GM21529 (cell line): ENCODE measurements around the gene ZNF415.
A peak's percentile ranks its signal among the peaks of the same experiment; 100 is the strongest.
"Not testable (repeated sequence)": the region's sequence is repeated elsewhere in the genome, so short reads cannot be mapped to it uniquely, and the experiment has no call there.

ENCODE experiments used
- ATAC-seq: cut with Tn5 transposase; IDR thresholded peaks from one replicate; pipeline ENCODE4 v1.9.1; 2021; ENCODE audit not compliant: unreplicated experiment

The ZNF415 gene

DNA sequence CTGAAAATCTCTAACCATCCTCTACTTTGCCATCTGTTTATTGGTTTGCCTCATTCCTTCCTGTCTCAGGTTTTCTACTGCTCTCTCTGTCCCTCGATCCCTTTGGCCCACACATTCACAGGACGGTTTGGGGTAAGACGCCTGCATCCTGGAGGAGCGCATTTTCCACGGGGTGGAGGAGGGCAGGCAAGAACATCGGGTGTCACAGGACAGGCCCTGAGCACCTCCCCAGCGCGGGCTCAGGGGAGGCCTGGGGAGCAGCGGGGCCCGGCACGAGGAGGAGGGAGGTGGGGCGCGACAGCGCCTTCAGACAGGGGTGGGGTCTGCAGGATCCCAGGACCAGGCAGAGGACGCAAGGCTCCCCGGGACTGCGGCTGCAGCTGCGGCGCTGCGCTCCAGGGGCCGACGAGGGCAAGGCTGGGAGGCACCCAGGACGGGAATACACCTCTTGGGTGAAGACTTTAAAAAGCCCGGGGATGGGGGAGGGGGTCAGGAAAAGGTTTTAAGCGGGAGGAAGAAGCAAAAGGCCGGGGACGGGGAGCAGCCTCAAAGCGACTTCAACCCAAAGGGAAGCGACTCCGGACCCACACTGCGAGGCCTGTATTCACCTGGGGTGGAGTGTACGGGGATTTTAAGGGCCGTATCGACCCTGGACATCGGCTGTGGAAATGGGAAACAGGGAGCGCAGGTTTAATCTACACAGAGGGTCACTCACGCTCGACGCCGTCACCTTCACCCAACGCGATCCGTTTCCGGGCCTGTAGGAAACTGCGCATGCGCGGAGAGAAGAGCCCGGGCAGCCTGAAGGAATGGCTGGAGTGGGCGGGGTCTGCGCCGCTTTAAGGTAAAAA is at the start of gene ZNF415:
Gene ZNF415 (minus strand): TSS at position 770 of the 851 bp plus-strand sequence. CDS start 10,234 bp downstream, outside the sequence.
- no peak for ATAC-seq

DNA sequence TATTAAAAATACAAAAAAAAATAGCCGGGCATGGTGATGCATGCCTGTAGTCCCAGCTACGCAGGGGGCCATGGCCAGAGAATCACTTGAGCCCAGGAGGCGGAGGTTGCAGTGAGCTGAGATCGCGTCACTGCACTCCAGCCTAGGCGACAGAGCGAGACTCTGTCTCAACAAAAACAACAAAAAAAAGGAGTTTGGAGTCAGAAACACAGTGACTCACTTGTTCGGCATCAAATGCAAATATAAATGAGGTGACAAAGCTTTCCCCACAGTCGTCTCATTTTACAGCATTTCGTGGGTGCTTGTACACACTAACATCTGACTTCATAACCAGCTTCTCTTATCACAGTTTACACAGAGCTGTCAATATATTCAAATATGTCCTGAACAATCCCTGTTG is 49.5 kb upstream of the ZNF415 start:
- ATAC-seq = no peak

DNA sequence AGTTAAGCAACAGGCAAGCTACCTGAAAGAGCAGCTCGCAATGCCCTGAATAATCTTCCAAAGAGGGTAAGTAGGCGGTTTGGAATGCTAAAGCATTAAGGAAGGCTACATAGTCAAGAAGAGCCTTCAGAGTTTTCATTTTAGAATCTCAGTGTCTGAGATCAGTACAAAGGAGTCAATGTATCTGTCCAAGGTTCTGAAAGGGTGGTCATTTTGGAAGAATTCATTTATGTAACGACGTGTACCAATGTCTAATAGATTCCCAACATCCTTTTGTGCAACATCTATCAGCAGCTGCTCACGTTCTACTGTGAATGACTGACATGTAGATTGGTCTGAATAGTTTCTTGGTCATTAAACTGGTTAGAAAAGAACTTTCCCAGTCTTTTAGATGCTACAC is 45.3 kb upstream of the ZNF415 start:
- no peak for ATAC-seq

DNA sequence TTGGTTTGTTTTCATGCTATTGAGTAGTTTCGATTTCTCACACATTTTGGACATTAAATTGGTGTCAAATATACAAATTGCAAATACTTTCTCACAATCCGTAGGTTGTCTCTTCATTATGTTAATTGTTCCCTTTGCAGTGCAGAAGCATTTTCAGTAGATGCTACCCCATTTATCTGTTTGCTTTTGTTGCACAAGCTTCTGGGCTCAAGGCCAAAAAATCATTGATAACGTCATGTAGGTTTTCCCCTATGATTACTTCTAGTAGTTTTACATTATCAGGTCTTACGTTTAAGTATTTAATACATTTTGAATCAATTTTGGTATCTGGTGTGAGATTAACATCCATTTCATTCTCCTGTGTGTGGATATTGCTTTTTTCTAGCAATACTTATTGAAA is 40.2 kb upstream of the ZNF415 start:
- no peak for ATAC-seq

DNA sequence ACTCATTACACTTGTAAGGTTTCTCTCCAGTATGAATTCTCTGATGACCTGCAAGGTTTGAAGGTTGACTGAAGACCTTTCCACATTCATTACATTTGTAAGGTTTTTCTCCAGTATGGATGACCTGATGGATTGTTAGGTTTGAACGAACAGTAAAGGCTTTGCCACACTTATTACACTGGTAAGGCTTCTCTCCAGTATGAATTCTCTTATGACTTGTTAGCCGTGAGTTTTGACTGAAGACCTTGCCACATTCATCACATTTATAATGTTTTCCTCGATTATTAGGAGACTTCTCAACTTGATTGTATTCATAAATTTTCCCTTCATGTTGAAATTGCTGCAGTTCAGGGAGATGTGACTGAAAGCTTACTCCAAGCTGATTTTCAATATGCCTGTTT is 33.0 kb upstream of the ZNF415 start:
- no peak for ATAC-seq

DNA sequence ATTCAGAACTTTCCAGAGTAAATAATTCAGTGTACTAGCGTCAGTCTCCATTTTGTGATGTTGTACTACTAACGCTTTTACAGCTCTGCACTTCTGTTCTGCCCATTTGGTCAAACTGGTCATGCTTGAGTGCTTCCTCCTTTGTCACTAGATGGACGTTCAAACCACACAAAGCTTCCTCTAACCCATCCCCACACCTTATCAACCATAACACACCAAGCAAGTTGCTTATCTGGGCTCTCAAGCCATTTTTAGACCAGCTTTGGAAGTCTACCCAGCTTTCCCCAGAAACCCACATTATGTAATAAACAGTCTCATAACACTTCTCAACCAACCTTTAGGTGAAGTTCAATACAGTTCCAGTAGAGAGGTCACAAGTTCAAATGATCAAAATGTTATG is 28.4 kb upstream of the ZNF415 start:
- no peak for ATAC-seq

DNA sequence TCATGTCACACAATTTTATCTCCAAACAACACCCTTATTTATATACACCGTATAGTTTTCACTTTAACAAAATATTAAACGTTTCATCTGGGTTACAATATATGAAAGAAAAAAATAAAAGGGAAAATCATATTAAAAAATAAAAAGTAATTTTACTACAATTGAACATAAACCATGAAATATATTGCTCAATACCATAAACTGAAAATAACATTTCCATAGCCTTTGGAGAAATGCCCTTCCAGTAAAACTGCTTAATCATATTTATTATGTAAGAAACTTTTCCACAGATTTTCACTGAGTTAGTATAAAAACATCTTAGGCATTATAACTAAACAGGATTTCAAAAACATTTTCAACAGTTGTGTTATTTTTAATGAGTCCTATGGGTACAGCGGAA is 27.6 kb upstream of the ZNF415 start:
- no peak for ATAC-seq

DNA sequence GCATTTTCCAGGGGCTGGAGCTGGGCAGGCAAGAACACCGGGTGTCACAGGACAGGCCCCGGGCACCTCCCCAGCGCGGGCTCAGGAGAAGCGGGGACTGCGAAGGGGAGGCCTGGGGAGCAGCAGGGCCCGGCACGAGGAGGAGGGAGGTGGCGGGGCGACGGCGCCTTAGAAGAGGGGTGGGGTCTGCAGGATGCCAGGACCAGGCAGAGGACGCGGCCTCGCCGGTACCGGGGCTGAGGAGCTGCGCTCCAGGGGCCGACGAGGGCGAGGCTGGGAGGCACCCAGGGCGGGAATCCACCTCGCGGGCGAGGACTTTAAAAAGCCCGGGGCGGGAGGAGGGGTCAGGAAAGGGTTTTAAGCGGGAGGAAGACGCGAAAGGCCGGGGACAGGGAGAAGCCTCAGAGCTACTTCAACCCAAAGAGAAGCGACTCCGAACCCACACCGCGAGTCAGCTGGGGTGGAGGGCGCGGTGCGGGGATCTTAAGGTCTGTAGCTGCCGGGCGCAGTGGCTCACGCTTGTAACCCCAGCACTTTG is 25.5 kb upstream of the ZNF415 start:
- ATAC-seq = no peak

DNA sequence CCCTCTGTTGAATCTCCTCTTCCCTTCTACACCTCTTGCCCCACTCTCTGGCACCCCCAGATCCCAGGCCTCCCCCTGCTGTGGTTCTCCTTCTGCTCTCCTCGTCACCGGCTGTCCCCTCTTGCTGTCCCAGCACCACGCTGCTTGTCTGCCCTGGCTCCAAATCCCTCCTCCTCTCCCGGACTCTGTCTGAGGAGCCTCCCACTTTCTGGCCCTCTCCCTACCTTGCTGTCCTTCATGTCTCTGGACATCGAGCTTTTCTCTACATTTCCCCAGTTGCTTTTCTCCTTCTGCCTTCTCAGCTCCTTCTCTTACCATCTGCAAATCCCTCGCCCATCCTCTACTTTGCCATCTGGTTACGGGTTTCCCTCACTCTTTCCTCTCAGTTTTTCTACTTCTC is 24.9 kb upstream of the ZNF415 start:
- ATAC-seq = no peak

DNA sequence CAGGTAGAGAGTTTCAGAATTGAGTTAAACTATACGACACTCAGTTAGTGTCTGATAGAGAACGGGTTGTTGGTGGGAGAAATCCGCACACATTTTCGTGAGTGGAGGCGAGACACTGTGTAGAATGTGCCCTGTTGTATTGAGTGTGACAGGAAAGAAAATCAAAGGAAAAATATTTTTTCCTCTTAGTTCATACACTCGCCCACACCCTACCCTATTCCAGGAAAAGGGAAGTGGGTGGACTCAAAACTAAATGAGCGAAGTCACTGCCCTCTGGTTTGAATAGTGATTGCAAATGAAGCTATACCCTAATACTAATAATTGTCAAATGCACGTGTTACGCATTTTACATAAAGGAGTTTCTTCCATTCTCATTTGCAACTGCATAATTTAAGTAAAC is 24.1 kb upstream of the ZNF415 start:
- no peak for ATAC-seq

DNA sequence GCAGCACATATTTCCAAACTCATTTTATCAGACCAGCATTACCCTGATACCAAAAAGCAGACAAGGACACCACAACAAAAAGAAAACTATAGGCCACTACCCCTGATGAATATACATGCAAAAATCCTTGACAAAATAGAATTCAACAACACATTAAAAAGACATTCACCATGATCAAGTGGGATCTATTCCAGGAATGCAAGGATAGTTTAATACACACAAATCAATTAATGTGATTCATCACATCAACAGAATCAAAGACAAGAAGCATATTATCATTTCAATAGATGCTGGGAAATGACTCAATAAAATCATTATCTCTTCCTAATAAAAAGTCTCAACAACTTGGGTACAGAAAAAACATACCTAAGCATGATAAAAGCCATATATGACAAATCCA is 14.9 kb upstream of the ZNF415 start:
- ATAC-seq = no peak

DNA sequence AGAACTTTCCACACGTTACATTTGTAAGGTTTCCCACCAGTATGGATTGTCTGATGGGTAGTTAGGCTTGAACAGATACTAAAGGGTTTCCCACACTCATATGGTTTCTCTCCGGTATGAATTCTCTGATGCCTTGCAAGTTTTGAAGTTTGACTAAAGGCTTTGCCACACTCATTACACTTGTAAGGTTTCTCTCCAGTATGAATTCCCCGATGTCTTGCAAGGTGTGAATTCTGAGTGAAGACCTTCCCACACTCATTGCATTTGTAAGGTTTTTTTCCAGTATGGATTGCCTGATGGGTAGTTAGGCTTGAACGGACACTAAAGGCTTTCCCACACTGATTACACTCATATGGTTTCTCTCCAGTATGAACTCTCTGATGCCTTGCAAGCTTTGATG is 7.6 kb upstream of the ZNF415 start:
- no peak for ATAC-seq

DNA sequence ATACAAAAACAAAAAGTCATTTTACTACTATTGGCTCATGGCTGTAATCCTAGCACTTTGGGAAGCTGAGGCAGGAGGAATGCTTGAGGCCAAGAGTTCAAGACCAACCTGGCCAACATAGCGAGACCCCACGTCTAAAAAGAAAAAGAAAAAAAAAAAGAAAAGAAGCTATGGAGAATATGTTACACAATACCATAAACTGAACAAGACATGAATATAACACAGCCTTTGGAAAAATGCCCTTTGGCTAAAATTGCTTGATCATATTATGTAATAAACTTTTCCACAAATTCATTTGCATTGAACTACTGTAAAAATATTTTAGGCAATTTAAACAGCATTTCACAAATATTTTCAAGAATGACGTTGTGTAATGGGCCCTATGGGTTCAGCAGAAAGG is 3.7 kb upstream of the ZNF415 start:
- no peak for ATAC-seq

DNA sequence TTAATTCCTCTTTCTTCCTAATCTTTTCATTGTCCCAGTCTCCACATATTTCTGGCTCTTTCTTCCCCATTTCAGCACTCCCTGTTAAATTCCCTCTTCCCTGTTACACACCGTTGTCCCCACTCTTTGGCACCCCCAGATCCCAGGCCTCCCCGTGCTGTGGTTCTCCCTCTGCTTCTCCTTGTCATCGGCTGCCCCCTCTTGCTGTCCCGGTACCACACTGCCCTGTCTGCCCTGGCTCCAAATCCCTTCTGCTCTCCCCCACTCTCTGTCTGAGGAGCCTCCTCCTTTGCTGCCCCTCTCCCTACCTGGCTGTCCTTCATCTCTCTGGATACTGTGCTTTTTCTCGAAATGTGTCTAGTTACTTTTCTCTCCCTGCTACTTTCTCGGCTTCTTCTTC is 983 bp downstream of the ZNF415 start:
- ATAC-seq = no peak

DNA sequence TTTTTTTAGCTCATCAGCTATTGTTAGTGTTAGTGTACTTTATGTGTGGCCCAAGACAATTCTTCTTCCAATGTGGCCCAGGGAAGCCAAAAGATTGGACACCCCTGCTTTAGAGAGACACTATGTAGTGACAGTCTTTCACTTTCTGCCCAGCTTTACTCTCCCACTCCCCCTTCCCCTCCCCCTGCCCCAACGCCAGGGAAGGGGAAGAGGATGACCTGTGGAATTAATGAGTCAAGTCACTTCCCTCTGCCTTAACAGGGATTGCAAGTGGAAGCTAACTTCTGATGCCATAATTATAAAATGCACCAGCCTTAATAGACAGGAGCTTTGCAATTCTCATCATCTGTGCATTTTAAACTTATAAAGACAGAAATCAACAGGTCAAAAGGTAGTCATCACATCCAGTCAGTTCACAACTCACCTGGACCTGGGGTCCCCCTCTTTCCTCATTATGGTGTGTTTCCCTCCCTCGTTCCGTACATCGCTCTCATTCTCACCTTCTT is 1.6 kb downstream of the ZNF415 start:
- ATAC-seq = no peak

DNA sequence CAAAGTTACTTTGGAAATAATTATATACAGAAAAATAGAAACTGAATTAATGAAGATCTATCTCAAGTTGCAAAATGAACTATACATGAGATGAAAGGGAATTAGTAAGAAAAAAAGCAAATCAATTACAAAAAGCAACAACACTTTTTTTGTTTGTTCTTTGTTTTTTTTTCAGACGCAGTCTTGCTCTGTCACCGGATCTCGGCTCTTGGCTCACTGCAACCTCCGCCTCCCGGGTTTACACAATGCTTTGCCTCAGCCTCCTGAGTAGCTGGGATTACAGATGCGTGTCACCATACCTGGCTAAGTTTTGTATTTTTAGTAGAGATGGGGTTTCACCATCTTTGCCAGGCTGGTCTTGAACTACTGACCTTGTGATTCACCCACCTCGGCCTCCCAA is 2.2 kb downstream of the ZNF415 start:
- ATAC-seq = no peak

DNA sequence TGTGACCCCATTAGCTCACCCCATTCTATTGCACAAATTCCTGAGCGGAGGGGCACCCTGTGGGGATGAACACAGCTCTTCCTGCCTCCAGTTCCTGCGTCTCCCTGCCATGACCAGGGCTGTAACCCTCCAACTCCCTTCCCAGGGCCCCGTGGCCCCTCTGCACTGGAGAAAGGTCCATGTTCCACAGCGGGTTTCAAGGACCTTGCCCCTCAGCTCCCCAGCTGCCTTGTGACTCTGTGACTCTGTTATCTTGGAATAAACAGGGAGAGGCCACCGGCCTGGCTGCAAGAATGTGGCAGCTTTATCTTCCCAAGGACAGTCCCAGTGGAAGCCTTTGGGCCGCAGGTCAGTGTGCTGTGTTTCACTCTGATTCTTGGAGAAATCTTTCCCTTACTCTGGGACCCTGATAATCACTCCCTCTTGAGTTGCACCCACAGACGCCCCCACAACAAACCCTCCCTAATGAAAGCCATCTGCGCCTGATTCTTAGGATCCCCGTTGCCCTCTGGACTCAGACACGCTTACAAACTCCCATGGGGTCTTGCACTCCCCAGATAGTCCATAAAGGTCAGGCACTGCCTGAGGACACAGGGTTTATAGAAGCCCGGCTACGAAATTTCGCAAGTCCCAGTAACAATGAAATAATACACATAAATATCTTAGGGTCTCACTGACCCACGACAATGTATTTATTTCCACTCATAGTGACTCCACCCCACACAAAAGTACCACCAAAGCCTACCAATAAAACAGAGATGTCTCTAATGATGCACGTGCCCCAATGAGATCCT is 5.8 kb downstream of the ZNF415 start:
- ATAC-seq = not testable (repeated sequence)

DNA sequence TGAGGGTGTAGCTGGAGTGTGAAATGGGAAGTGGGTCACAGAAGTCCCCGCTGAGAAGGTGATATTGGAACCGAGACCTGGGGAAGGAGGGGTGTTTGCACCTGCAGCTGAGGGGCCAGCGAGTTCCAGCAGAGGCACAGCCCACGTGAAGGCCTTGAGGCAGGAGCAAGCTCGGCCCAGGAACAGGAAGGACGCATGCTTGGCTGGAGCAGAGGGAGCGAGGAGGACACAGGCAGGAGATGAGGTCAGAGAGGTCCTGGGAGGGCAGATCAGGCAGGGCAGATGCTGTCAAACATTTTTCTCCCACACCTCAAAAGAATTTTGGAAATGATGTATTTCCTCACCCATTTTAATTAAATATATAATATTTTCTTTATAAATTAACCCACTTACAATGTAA is 9.3 kb downstream of the ZNF415 start:
- no peak for ATAC-seq

DNA sequence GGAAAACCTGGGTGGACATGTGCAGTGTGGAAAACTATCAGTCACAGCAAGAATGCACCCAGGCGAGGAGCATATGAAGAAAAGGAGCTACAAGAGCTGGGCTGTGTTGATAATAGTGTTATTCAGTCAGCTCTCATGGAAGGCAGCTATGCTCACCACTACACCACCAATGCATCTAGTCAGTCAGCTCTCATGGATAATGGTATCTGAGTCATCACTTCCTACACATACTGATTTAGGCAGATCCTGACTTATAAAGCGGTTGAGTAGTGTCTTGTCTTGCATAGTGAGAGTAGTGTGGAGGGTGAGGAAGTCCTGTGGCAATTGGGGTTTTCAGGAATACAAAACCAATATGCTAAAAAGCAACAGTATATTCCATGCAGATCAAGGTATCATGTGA is 20.4 kb downstream of the ZNF415 start:
- no peak for ATAC-seq

DNA sequence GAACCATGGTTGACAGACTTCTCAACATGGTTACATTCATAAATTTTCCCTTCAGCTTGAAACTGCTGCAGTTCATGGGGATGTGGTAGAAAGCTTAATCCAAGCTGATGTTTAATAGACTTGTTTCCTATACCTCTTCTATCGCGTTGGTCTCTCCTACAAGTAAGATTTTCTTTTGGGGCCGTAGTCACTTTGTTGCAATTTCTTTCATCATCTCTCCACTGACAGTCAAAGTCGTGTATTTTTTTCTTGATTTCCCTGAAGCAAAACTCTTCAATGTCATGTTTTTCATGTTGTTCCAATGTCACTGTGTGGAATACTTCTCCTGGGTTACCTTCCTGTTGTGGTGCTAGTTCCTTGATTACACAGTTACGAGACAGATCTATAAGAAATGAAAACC is 23.2 kb downstream of the ZNF415 start:
- no peak for ATAC-seq

DNA sequence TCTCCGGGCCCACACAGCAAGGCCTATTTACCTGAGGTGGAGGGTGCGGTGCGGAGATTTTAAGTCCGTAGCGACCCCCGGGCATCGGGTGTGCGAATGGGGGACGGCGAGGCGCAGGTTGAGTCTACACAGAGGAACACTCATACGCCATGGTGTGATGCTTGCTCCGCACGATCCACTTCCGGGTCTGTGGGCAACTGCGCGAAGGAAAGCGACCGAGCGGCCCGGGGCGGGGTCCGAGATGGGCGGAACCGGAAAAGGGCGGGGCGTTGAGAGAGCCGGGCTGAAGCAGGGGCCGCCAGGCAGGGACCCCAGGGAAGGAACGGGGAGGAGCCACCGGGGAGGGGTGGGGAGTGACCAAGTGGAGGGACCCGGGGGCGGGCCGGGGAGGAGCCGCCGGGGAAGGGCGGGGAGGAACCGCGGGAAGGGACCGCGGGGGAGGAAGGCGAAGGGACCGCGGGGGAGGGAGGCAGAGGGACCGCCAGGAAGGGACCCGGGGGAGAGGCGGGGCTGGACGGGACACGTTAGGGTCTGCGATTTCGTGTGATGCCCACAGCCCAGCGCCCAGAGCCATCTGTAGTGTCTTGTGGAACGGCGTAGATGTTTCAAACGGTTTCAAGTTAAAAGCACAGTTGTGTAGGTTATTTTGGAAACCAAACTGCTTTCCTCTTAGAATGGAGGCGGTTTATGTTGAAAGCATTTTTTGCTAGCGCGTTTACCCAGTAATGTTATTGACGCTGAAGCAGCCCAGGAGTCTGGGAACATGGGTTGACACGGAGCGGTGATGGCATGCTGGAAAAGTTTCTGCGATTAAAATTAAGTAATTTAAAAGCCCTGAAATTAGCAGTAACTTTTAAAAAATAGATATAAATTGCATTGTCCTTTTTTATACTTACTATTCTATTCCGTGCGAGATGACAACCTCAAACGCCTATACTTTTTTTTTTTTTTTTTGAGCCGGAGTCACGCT is 29.2 kb downstream of the ZNF415 start, which contains the start of gene ZNF160:
Gene ZNF160 (minus strand): TSS at position 189 of the 970 bp plus-strand sequence. CDS start 17,146 bp downstream, outside the sequence.
- ATAC-seq = peak; percentile 97
